HUES6 (cell line): ENCODE results near the gene PDAP1.
A peak's percentile ranks its signal among the peaks of the same experiment; 100 is the strongest.

Experiments
- H3K27ac ChIP-seq: 2 replicates; pipeline ENCODE4 v1.7.0; 2013; ENCODE audit warnings: low read depth, mild to moderate bottlenecking, low read length, inconsistent platforms
- H3K27me3 ChIP-seq: 2 replicates; pipeline ENCODE4 v1.6.1; 2013; ENCODE audit warnings: low read length; ENCODE audit not compliant: control insufficient read depth, insufficient read depth
- H3K36me3 ChIP-seq: 2 replicates; pipeline ENCODE4 v1.6.1; 2013; ENCODE audit warnings: low read length; ENCODE audit not compliant: control insufficient read depth, insufficient read depth
- H3K4me1 ChIP-seq: 2 replicates; pipeline ENCODE4 v1.6.1; 2013; ENCODE audit warnings: low read length; ENCODE audit not compliant: control insufficient read depth, insufficient read depth
- H3K4me3 ChIP-seq: 2 replicates; pipeline ENCODE4 v1.5.1; 2013; ENCODE audit warnings: low read depth, low read length
- H3K9ac ChIP-seq: one replicate; pipeline ENCODE4 v1.6.1; 2013; ENCODE audit warnings: mild to moderate bottlenecking, low read length
- H3K9me3 ChIP-seq: 2 replicates; pipeline ENCODE4 v1.6.1; 2013; ENCODE audit warnings: low read depth, low read length; ENCODE audit not compliant: control insufficient read depth, insufficient read depth

PDAP1 gene

DNA sequence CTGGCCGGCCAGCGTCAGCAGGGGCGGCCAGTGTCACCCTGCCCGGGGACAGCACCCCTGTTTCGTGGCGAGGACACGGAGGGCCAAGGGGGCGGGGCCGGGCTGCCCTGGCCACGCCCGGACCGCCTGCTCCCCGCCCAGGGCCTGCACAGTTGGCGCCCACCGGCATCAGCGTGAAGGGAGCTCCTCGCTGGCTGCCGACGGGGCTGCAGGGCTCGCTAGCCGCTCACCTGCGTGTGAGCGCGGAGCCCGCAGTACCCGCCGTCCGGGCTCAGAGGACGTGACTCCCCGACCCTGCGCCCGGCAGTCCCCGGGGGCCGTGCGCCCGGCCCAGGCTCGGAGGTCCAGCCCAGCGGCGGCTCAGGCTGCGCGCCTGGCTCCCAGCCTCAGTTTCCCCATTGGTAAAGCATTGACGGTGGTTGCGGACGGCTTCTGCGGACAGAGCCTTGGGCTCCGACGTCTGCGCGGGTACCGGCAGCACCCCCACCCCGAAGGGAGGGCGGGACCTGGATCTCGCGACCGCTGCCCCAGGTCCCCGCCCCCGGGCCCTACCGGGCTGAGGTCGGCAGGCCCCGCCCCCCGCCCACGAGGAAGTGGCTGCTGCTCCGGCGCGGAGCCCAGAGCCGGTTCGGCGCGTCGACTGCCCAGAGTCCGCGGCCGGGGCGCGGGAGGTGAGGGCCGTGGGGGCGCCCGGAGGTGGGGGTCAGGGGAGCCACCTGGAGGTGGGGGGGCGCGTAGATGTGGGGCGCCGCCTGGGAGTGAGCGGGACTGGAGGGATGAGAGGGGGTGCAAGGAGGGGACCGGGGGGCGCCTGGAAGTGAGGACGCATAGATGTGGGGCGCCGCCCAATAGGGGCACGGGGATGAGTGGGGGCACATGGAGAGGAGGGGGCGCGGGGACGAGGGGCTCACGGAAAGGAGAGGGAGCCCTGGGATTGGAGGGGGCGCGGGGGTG lies 34.0 kb downstream of the PDAP1 start, which contains the start of gene ARPC1B:
TSS of gene ARPC1B (plus strand) at position 620 of the 954 bp plus-strand sequence. CDS start 10,985 bp downstream, outside the sequence.
- H3K4me1 ChIP-seq: peaks cover 10% of the 10 kb centered on the region; the same call in 1 of the 2 replicates
- H3K36me3 ChIP-seq: peaks cover 12% of the 10 kb centered on the region
- no peaks in the 10 kb centered on the region for H3K9me3 ChIP-seq
- H3K27me3 ChIP-seq: no peaks in the 10 kb centered on the region
- H3K4me3 ChIP-seq: peak within 1 kb of the TSS; percentile 97
- H3K9ac ChIP-seq: peak within 1 kb of the TSS; percentile 71
- H3K27ac ChIP-seq: peak within 1 kb of the TSS; percentile 86; the same call in 1 of the 2 replicates

DNA sequence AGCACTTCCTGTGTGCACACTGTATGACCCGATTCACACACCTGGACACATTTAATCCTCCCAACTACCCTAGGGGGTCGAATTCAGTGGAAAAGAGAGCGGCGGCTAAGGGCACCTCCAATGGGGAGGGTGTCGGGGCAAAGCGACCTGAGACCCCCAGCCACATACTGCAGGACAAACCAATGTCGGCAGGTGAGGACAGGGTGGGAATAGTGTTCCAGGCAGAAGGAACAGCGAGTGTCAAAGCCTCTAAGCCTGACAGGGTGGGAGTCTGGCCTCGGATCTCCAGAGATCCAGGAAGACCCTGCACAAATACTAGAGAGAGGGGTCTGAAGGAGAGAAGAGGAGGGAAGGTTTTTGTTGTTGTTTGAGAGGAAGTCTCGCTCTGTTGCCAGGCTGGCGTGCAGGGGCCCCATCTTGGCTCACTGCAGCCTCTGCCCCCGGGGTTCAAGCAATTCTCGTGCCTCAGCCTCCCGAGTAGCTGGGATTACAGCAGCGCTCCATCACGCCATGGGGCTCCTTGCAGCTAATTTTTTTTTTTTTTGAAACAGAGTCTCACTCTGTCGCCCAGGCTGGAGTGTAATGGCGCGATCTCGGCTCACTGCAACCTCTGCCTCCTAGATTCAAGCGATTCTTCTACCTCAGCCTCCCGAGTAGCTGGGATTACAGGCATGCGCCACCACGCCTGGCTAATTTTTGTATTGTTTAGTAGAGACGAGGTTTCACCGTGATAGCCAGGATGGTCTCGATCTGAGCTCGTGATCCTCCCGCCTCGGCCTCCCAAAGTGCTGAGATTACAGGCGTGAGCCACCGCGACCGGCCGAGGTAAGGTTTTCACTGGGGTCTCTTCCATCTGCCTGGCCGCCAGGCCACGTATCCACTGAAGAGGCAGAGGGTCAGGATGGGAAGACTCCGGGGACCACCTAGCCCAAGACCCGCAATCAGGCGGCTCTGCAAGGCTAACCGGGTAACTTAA lies 35.0 kb downstream of the PDAP1 start:
- Histone ChIP-seq H3K4me3 (peak overlapping the region; percentile 97), H3K27me3 (no peaks in the 10 kb centered on the region), H3K36me3 (peaks cover 10% of the 10 kb centered on the region), H3K4me1 (peaks cover 5% of the 10 kb centered on the region; the same call in 1 of the 2 replicates), H3K27ac (no peak overlapping the region; the same call in 1 of the 2 replicates), H3K9ac (peak overlapping the region; percentile 71), H3K9me3 (no peaks in the 10 kb centered on the region)

DNA sequence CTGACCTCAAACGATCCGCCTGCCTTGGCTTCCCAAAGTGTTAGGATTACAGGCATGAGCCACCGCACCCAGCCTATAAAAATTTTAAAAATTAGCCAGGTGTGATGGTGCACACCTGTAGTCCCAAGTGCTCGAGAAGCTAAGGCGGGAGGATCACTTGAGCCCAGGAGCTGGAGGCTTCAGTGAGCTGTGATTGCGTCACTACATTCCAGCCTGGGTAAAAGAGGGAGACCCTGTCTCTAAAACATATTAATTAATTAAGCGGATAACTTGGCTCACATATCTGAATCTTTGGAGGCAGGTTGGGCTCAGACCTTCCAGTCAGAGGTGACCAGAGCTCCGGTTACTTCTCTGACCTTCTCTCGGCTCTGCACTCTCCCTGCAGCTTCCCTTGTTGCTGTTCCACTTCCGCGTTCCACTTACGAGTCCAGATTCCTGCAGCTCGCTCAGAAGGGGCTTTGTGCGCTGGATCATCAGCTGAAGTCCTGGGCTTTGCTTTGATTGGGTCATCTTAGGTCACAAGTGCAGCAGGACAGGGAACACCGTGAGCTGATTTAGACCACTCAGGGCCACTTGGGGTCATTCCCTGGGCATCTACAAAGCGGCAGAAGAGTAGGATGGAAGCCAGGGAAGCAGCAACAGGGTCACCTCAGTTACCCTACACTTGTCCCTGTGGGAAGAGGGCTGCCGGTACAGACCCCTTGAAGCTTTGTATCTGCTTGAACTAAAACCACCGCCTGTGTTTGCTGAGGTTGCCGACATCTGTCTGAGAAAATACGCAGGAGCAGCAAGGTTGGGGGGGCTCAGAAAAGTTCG lies 35.9 kb downstream of the PDAP1 start:
- H3K27ac ChIP-seq: no peak overlapping the region
- H3K36me3 ChIP-seq: peaks cover 4% of the 10 kb centered on the region; the same call in 1 of the 2 replicates
- no peak overlapping the region for H3K9ac ChIP-seq
- peaks cover 5% of the 10 kb centered on the region; the same call in 1 of the 2 replicates for H3K4me1 ChIP-seq
- no peak overlapping the region for H3K4me3 ChIP-seq
- H3K9me3 ChIP-seq: no peaks in the 10 kb centered on the region
- H3K27me3 ChIP-seq: no peaks in the 10 kb centered on the region

DNA sequence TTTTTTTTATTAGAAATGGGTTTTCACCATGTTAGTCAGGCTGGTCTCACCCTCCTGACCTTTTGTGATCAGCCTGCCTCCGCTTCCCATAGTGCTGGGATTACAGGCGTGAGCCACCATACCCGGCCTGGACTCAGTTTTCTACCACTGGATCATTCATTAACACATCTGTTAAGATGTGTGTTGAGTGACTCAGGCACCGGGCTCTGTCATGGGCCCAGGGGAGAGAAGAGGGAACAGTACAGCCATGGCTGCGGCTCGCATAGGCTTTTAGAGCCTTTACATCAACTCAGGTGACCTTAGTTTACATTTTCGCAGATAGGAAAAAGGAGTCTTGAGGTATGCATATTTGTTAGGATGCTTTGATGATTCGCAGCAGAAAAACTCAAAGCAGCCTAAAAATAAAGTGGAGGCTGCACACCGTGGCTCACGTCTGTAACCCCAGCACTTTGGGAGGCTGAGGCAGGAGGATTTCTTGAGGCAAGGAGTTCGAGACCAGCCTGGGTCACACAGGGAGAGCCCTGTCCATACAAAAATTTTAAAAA lies 36.9 kb downstream of the PDAP1 start:
- Histone ChIP-seq H3K9me3 (no peaks in the 10 kb centered on the region), H3K4me3 (no peak overlapping the region), H3K9ac (no peak overlapping the region), H3K27me3 (no peaks in the 10 kb centered on the region), H3K4me1 (peaks cover 6% of the 10 kb centered on the region; the same call in 1 of the 2 replicates), H3K27ac (no peak overlapping the region), H3K36me3 (peaks cover 8% of the 10 kb centered on the region)

DNA sequence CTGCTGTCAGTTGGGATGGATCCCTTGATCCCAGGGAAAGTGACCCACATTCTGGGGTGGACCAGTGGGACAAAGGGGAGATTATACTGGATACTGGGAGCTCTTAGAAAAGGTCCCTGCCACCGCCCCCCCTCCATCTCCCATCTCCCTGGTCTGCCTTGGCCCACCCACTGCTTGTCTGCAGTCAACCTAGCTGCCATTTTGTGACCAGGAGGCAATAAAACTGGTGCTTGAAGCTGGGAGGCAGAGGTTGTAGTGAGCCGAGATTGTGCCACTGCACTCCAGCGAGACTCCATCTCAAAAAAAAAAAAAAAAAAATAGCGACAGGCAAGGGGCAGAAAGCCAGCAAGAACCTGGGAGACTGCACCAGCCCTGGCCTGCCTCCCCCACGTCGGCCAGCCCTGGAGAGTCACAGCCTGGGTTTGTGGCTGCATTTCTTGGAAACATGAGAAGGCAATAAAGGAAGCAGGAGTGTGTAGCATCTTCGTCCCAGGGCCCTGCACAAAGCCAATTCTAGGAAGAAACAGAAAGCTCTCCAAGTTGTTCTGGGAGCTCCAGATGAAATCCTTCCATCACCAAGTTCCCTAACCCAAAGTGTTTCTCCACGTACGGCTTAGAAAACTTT lies 38.5 kb downstream of the PDAP1 start:
- peaks cover 8% of the 10 kb centered on the region; the same call in 1 of the 2 replicates for H3K4me1 ChIP-seq
- no peaks in the 10 kb centered on the region for H3K27me3 ChIP-seq
- H3K9me3 ChIP-seq: no peaks in the 10 kb centered on the region
- peaks cover 15% of the 10 kb centered on the region for H3K36me3 ChIP-seq
- no peak overlapping the region for H3K4me3 ChIP-seq
- no peak overlapping the region for H3K27ac ChIP-seq
- no peak overlapping the region for H3K9ac ChIP-seq

DNA sequence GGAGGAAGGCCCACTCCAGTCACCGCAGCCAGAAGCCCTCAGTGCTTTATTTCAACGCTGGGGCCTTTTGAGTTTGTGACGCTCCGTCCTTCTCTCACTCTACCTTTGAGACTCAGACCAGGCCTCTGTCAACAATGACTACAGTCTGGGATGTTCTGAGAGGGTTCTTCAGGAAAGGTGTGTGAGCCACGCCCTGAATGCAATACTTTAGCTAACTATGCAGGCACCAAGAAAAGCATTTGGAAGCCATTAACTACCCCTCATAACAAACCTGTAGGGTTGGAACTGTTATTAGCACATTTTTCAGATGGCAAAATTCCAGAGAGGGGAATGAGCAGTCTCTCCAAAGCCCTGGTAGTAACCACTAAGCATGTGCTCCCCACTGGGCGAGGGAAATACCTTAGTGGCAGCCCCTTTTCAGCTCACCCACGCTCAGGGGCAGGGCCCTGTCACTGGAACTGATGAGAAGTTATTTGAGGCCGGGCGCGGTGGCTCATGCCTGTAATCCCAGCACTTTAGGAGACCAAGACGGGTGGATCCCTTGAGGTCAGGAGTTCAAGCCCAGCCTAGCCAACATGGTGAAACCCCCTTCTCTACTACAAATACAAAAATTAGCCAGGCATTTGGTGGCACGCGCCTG lies 39.5 kb downstream of the PDAP1 start:
- H3K9me3 ChIP-seq: no peaks in the 10 kb centered on the region
- no peak overlapping the region for H3K9ac ChIP-seq
- no peak overlapping the region for H3K27ac ChIP-seq
- no peak overlapping the region for H3K4me3 ChIP-seq
- H3K4me1 ChIP-seq: peaks cover 8% of the 10 kb centered on the region; the same call in 1 of the 2 replicates
- peaks cover 24% of the 10 kb centered on the region for H3K36me3 ChIP-seq
- H3K27me3 ChIP-seq: no peaks in the 10 kb centered on the region

DNA sequence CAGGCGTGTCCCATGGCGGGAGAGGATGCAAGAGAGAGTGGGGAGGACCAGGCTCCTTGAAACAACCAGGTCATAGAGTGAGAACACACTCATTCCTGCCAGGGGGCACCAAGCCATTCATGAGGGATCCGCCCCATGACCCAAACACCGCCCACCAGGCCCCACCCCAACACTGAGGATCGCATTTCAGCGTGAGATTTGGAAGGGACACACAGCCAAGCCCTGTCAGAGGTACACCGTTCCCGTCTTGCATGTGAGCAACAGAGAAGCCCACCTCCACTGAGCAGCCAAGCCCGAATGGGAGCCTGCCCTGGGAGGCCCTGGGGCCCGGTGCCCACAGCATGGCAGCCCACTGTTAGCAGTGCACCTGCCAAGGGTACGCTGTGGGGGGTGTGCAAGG lies 41.8 kb downstream of the PDAP1 start:
- Histone ChIP-seq H3K9ac (no peak overlapping the region), H3K27ac (no peak overlapping the region), H3K9me3 (no peaks in the 10 kb centered on the region), H3K27me3 (no peaks in the 10 kb centered on the region), H3K4me3 (no peak overlapping the region), H3K36me3 (peaks cover 39% of the 10 kb centered on the region), H3K4me1 (peaks cover 4% of the 10 kb centered on the region; the same call in 1 of the 2 replicates)

DNA sequence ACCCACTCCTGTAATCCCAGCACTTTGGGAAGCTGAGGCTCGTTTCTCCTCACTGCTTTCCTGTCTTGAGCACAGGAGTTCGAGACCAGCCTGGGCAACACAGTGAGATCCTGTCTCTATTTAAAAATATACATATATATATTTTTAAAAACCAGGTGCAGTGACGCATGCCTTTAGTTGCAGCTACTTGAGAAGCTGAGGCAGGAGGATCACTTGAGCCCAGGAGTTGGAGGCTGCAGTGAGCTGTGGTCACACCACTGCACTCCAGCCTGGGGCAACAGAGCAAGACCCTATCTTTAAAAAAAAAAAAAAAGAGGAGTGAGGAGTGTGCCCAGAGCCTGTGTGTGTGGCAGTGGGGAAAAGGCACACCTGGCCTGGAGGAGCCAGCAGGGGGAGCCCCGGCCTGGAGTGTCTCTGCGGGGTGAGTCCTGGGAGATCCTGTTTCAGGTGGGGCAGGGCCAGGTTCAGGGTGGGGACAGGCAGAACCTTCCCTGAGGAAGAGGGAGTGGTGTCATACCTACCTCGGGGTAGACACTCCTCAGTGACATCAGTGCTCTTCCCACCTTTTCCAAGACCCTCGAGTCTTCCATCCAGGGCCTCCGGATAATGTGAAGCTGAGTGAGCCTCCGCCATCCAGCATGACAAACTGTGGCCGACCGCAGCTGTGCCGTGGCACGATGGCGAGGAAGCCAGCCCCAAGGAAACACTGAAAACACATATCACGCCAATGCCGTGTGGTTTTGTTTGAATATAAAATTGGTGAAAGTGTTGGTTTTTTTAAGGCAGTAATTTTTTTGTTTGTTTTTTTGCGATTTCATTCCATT lies 42.9 kb downstream of the PDAP1 start:
- H3K36me3 ChIP-seq: peaks cover 49% of the 10 kb centered on the region
- no peak overlapping the region for H3K27ac ChIP-seq
- no peaks in the 10 kb centered on the region for H3K9me3 ChIP-seq

DNA sequence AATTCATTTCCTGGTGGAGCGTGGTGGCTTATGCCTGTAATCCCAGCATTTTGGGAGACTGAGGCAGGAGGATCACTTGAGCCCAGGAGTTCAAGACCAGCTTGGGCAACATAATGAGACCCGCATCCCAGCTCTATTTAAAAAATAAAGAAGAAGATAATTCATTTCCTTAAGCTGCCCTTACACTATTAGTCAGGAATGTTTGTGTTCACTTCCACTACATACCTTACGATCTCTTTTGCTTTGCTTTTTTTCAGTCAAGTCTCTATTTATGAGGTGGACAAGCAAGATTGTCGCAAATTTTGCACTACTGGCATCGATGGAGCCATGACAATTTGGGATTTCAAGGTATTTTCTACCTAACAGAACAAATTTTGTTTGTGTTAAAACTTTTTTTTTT lies 45.1 kb downstream of the PDAP1 start:
- Histone ChIP-seq H3K9ac (no peak overlapping the region), H3K27me3 (no peaks in the 10 kb centered on the region), H3K4me3 (no peak overlapping the region), H3K36me3 (peaks cover 64% of the 10 kb centered on the region), H3K9me3 (no peaks in the 10 kb centered on the region), H3K4me1 (peaks cover 4% of the 10 kb centered on the region; the same call in 1 of the 2 replicates), H3K27ac (no peak overlapping the region)

More for the DNA sequence above, 42.9 kb downstream of the PDAP1 start:
- no peaks in the 10 kb centered on the region for H3K27me3 ChIP-seq
- H3K9ac ChIP-seq: no peak overlapping the region
- H3K4me1 ChIP-seq: peaks cover 4% of the 10 kb centered on the region; the same call in 1 of the 2 replicates
- H3K4me3 ChIP-seq: no peak overlapping the region
